Right renal pelvis (tissue), 4 donors: ENCODE measurements around the gene PSMB5. TPM values are rescaled to one million over a fixed set of nuclear protein-coding genes. Genes with fewer than 3 reads are reported as not detected.

Experiments used
- DNase-seq, 4 donors: peaks; one replicate each; pipeline ENCODE4 v3.0.0-alpha.2; 2013; ENCODE audit warnings: low read depth in 4 of 4, low spot score in 3 of 4, missing footprints in 1 of 4
- polyA plus RNA-seq, 4 donors: library from polyadenylated mRNA; unstranded; fragments of 120-200 nt; gene quantifications; one replicate each; pipeline ENCODE4 v1.2.1, GENCODE V29; 2013; ENCODE audit not compliant: insufficient read length in 4 of 4

PSMB5 gene
- polyA plus RNA-seq, 4 donors = 188 to 243 (median 217) TPM

- no peak for DNase-seq
Measured at GRCh38 chr14:23060536-23061260, 26.0 kb upstream of the PSMB5 start.

- DNase-seq = no peak
Measured at GRCh38 chr14:23058654-23059504, 24.2 kb upstream of the PSMB5 start.

GRCh38 chr14:23057757-23058653, 23.3 kb upstream of the PSMB5 start:
- peak; percentile 80 to 88 (median 86) for DNase-seq

- peak in 3 of 4 donors; percentile 64 to 73 (median 69) for DNase-seq
Measured at GRCh38 chr14:23056956-23057756, 22.5 kb upstream of the PSMB5 start, which contains the start of gene CDH24. Gene CDH24, minus strand, starts transcription at chr14:23057520. Its CDS starts 1,787 bp downstream, at chr14:23055733.

GRCh38 chr14:23056145-23056955, 21.6 kb upstream of the PSMB5 start:
- DNase-seq = no peak

GRCh38 chr14:23055621-23056144, 21.0 kb upstream of the PSMB5 start:
- no peak for DNase-seq

GRCh38 chr14:23055147-23055550, 20.4 kb upstream of the PSMB5 start:
- DNase-seq = no peak

GRCh38 chr14:23054000-23054811, 19.5 kb upstream of the PSMB5 start:
- DNase-seq = no peak

- no peak for DNase-seq
Measured at GRCh38 chr14:23053426-23053825, 18.7 kb upstream of the PSMB5 start.

- DNase-seq = no peak
Measured at GRCh38 chr14:23052671-23053070, 18.0 kb upstream of the PSMB5 start.

- DNase-seq = no peak
Measured at GRCh38 chr14:23052182-23052623, 17.5 kb upstream of the PSMB5 start.

GRCh38 chr14:23051141-23052057, 16.7 kb upstream of the PSMB5 start:
- DNase-seq = no peak

- DNase-seq = no peak
Measured at GRCh38 chr14:23049011-23049410, 14.3 kb upstream of the PSMB5 start.

- no peak for DNase-seq
Measured at GRCh38 chr14:23047751-23048693, 13.3 kb upstream of the PSMB5 start.

GRCh38 chr14:23047034-23047634, 12.4 kb upstream of the PSMB5 start:
- DNase-seq = no peak
